HL-60/S4 treated with phorbol 12-myristate 13-acetate at 8.2 ng/mL for 4 days and 3 days (cell line): ENCODE measurements around the gene USP2.

Experiments used
- in situ Hi-C: fragments of 300-500 bp; cut with MboI; formaldehyde crosslinking; loops from 2 replicates; pipeline ENCODE4 v1.15.0; 2022; ENCODE audit warnings: low sequenced_read_pairs

Gene USP2

DNA sequence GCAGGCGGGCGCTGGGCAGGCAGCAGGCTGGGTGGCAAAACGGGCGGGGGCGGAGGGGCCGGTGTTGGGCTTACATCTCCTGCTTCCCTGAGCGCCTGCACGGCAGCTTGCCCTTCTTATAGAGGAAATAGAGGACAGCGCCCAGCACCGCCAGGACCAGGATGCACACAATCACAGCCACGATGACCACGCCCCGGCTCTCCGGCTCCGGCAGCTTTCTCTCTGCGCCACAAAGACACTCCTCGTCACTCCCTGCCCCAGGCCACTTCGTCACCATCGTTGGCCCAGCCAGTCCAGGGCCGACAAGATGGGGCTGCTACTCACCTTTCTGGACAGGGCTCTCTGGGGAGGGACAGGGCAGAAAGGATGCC lies 70.8 kb downstream of the USP2 start:
- in situ Hi-C loops: no loop called here

DNA sequence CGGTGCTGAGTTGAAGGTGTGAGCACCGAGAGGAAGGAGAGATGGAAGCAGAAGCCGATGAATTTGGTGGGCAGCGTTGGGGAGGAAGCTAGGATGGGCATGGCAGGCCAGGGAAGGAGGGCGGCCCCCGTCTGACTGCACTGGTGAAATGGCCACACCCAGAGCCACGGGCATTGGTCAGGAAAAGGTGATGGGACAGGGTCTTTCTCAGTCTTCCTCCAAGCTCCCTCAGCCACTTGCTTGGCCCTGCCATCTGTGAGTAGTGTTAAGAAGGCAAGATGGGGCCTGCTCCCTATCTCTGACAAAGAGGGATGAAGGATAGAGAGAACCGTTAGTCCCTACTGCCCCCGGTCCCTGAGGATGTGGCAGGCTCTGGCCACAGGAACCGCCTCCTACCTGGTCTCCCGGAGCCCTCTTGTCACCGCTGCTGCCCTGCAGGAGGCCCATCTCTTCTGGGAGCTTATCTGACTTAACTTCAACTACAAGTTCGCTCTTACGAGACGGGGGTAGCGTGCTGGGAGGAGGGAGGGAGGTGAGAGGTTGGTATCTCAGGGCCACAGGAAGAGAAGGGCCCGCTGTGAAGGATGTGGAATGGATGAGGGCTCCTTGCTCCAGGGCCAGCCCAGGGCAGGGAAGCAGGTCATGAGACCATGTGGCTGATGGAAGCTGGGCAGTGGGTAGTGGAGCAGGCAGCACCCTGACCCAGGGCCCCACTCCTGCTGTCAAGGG lies 71.4 kb downstream of the USP2 start:
- in situ Hi-C loops: no loop called here

DNA sequence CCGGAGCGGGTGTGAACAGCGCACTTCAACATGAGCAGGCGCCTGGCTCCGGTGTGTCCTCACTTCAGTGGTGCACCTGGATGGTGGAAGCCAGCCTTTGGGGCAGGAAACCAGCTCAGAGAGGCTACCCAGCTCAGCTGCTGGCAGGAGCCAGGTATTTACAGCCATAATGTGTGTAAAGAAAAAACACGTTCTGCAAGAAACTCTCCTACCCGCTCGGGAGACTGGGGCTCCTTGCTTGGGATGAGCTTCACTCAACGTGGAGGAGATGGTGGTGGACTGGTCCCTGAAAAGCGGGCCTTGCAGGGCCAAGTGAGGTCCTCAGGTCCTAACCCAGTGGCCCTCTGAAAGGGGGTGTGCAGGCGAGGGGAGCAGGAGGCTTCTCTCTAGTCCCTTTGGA lies 72.1 kb downstream of the USP2 start:
- in situ Hi-C loops: no loop called here

DNA sequence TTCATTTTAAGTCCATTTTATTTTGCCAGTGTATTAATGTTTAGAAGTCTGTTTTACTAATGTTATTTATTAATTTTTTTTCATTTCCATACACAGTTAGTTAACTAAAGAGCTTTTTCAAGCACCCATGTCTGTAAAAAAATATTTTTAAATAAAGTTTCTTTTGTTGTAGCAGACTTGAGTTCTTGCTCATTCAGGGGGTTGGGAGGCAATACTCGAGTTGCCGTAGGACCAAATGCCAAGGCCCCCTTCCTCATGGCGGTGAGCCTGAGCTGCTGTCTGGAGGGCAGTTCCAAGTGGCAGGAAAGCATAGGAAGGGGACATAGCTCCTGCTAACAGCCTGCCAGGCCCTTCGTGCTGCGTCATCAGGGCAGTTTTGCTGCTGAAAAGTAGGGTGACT lies 73.5 kb downstream of the USP2 start:
- in situ Hi-C loops: no loop called here

DNA sequence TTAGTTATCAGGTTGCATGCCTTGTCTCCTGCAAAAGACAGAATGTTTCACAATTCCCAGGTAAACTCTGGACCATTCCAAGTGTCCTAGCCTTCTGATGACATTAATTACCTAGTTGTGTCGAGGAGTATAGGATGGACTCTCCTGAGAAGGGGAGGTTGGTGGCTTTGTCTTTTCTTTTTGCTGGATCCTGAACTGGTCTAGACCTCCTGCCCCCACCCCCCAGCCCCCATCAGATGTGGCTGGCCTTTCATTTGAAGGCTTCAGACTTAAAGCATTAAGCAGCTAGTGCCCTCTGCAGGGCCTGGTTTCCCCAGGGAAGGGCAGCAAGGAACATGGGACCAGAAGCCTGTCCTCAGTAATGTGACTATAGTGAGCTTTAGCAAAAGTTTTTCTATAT lies 74.3 kb downstream of the USP2 start:
- in situ Hi-C loops: no loop called here

DNA sequence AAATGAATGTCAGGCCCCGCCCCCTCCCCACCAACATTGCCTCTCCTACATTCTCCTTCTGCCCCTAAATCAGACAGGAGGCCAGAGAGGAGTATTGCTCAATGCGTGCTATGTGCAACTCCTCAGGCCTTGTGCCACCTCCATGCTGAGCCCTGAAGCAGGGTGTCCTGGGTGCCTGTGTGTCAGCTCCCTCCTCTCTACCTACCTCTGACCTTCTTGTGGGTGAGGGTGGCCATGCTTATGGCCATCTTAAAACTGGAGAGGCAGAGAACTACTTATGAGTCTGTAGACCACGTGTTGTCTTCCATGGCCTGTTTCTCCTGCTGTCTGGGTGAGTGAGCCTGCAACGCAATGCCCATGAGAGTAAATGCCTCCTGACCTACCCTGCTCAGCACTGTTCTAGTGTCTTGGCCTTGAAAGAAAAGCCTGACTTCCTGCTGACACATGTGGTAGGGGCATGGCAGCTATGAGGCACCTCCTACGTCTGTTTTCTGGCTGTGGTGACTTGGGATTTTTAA lies 75.1 kb downstream of the USP2 start:
- in situ Hi-C loops: no loop called here

DNA sequence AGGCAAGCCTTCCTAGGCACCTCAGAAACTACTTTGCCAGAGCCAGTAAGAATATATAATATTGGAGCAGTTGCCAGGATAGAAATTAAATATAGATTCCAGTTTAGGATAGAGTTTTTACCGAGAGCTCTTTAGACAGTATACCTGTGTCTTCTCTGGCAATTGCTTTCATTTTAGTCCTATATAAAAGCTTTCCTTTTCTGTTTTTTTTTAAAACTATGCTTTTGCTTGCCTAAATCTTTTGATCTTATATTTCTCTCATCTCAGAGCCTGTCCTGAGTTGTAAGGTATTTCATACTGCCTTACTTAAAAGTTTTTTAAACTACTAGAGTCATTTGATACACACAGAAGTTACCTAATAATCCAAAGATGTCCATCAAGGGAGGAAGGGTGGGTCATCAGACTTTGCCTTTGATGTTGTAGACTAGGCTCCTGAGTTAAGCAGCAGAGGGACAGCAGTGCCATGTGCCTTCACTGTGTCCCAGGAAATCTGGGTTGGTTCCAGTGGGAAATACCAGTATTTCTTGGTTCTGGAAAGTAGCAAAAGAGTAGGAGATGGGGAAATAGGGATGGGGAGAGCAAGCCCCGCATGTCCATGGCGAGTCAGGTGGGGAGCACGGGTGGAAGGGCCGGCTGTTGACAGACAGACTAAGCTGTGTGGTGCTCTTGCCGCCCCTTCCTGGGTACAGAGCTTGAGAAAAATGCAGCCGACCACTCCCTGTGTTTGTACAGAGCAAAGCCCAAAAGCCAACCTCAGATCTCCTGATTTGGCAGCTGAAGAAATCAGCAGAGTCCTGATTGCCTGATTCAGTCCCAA lies 75.7 kb downstream of the USP2 start:
- in situ Hi-C loops: no loop called here
